HepG2 (cell line): Measurements from ENCODE around the gene TRMT10C. TPM values are rescaled to one million over a fixed set of nuclear protein-coding genes. Genes with fewer than 3 reads are reported as not detected.

Experiments used
- BCL3 ChIP-seq: sonication (generic); formaldehyde crosslinking; IDR thresholded peaks from 2 replicates; pipeline ENCODE4 v1.5.1; 2020; ENCODE audit warnings: mild to moderate bottlenecking, missing genetic modification reagents, moderate library complexity
- BCL6 ChIP-seq: IDR thresholded peaks from 2 replicates; pipeline ENCODE4 v1.6.1; 2016; ENCODE audit warnings: missing genetic modification reagents, missing compliant biosample characterization
- DNMT1 ChIP-seq: sonication (generic); formaldehyde crosslinking; IDR thresholded peaks from 2 replicates; pipeline ENCODE4 v1.5.1; 2020; ENCODE audit warnings: mild to moderate bottlenecking, missing genetic modification reagents
- ELK4 ChIP-seq: sonication (generic); formaldehyde crosslinking; IDR thresholded peaks from 2 replicates; pipeline ENCODE4 v1.9.0; 2021; ENCODE audit warnings: missing genetic modification reagents, borderline replicate concordance
- GABPA ChIP-seq, 2 experiments: IDR thresholded peaks; 2 replicates each; pipeline ENCODE4 v1.6.1; 2011 to 2016; ENCODE audit warnings: low read depth in 2 of 2, low read length in 1 of 2, missing biosample characterization in 1 of 2, missing genetic modification characterization in 1 of 2
- KLF13 ChIP-seq: sonication (generic); formaldehyde crosslinking; IDR thresholded peaks from 2 replicates; pipeline ENCODE4 v1.4.0; 2020; ENCODE audit warnings: mild to moderate bottlenecking, missing genetic modification reagents
- KLF15 ChIP-seq: sonication (generic); formaldehyde crosslinking; IDR thresholded peaks from 2 replicates; pipeline ENCODE4 v1.8.1; 2023; ENCODE audit warnings: borderline replicate concordance, mild to moderate bottlenecking, inconsistent platforms, missing genetic modification reagents, mixed read lengths
- KLF6 ChIP-seq: IDR thresholded peaks from 2 replicates; pipeline ENCODE4 v1.8.0; 2016; ENCODE audit warnings: missing biosample characterization, missing genetic modification reagents
- MEIS2 ChIP-seq: sonication (generic); formaldehyde crosslinking; IDR thresholded peaks from 2 replicates; pipeline ENCODE4 v1.9.0; 2021; ENCODE audit warnings: mild to moderate bottlenecking, missing genetic modification reagents
- NFIC ChIP-seq: IDR thresholded peaks from 2 replicates; pipeline ENCODE4 v1.6.1; 2012; ENCODE audit warnings: mild to moderate bottlenecking, low read length, inconsistent platforms
- SP2 ChIP-seq: sonication (generic); formaldehyde crosslinking; IDR thresholded peaks from 2 replicates; pipeline ENCODE4 v1.5.1; 2020; ENCODE audit warnings: mild to moderate bottlenecking, missing genetic modification reagents
- TAF15 ChIP-seq: fragments of 200-400 bp; formaldehyde crosslinking; IDR thresholded peaks from one replicate; pipeline ENCODE4 v1.6.1; 2018; ENCODE audit warnings: mild to moderate bottlenecking, low read depth, low read length; ENCODE audit not compliant: poor library complexity, severe bottlenecking
- THAP9 ChIP-seq: sonication (generic); formaldehyde crosslinking; IDR thresholded peaks from 2 replicates; pipeline ENCODE4; 2020; ENCODE audit warnings: missing genetic modification reagents, mild to moderate bottlenecking, borderline replicate concordance
- ZBTB2 ChIP-seq: sonication (generic); formaldehyde crosslinking; IDR thresholded peaks from 2 replicates; pipeline ENCODE4 v1.8.0; 2022; ENCODE audit warnings: low read depth, missing genetic modification reagents
- ZNF280D ChIP-seq: sonication (generic); formaldehyde crosslinking; IDR thresholded peaks from 2 replicates; pipeline ENCODE4 v1.5.1; 2020; ENCODE audit warnings: mild to moderate bottlenecking, missing genetic modification reagents
- ZNF329 ChIP-seq: sonication (generic); formaldehyde crosslinking; IDR thresholded peaks from 2 replicates; pipeline ENCODE4 v1.9.0; 2021; ENCODE audit warnings: low read depth, mild to moderate bottlenecking, missing genetic modification reagents
- ZNF709 ChIP-seq: sonication (generic); formaldehyde crosslinking; IDR thresholded peaks from 2 replicates; pipeline ENCODE4 v1.5.0; 2020; ENCODE audit warnings: mild to moderate bottlenecking, missing genetic modification reagents
- polyA plus RNA-seq, 8 experiments: library from polyadenylated mRNA; depleted of rRNA in 3 of 8; stranded (reverse) in 7 of 8; unstranded in 1 of 8; fragments of >200 nt; fragmentation: Illumina TruSeq in 4 of 8; extraction: Trizol in 4 of 8; gene quantifications; 2 replicates each; pipeline versions ENCODE4 v1.2.1 to v1.2.3, GENCODE V29; 2011 to 2016; ENCODE audit warnings: low read depth in 4 of 8, missing spikeins in 1 of 8, mixed read lengths in 1 of 8; ENCODE audit not compliant: insufficient read depth in 1 of 8
- total RNA-seq, 5 experiments: library from RNA; depleted of rRNA; stranded (reverse); fragments of >200 nt; fragmentation: Illumina TruSeq; extraction: Trizol; gene quantifications; 2 replicates each; pipeline ENCODE4 v1.2.3, GENCODE V29; 2016; ENCODE audit warnings: low read depth in 1 of 5

Gene TRMT10C
- total and polyA plus RNA-seq, 2 of the 13 experiments (the other 11 are each of a cell fraction or from before 2014, with no cell fraction given): 10.8 to 39.2 TPM

GRCh38 chr3:101561630-101562328 lies at the start of gene TRMT10C (continued):
- TF ChIP-seq MEIS2 (CRISPR knock-in tag) (peak; percentile 81), THAP9 (CRISPR knock-in tag) (peak; percentile 90), ZNF709 (CRISPR knock-in tag) (0 out of 2 replicates have a peak, but pooled peaks have one; percentile 21), GABPA (IDR thresholded peaks at IDR 0.05; ENCODE audit: low read depth, low read length) (peak; percentile 100), GABPA (CRISPR knock-in tag; IDR thresholded peaks at IDR 0.05; ENCODE audit: low read depth) (peak; percentile 99), ELK4 (CRISPR knock-in tag) (no peak), KLF15 (CRISPR knock-in tag) (peak; percentile 56; the same call in 1 of the 2 replicates), SP2 (CRISPR knock-in tag) (peak; percentile 93), DNMT1 (no peak), KLF13 (no peak), BCL6 (CRISPR knock-in tag) (no peak; the same call in 1 of the 2 replicates), NFIC (0 out of 2 replicates have a peak, but pooled peaks have one; percentile 2), TAF15 (no peak), ZNF329 (CRISPR knock-in tag) (0 out of 2 replicates have a peak, but pooled peaks have one; percentile 41), KLF6 (CRISPR knock-in tag) (0 out of 2 replicates have a peak, but pooled peaks have one; percentile 39), ZBTB2 (CRISPR knock-in tag) (no peak), BCL3 (CRISPR knock-in tag) (0 out of 2 replicates have a peak, but pooled peaks have one; percentile 54), ZNF280D (CRISPR knock-in tag) (0 out of 2 replicates have a peak, but pooled peaks have one; percentile 22)
